DMS53 treated with DMSO at 0.1 percent for 48 hours (cell line): Measurements from ENCODE around the gene NUP107.
A peak's percentile ranks its signal among the peaks of the same experiment; 100 is the strongest.
"Not testable (repeated sequence)": the region's sequence is repeated elsewhere in the genome, so short reads cannot be mapped to it uniquely, and the experiment has no call there.

Source experiments
- DNase-seq: peaks from one replicate; lab custom pipeline; 2025; ENCODE audit not compliant: unreplicated experiment; lab: John Stamatoyannopoulos, UW

Gene NUP107

GRCh38 chr12:68686595-68687521 is at the start of gene NUP107:
NUP107 (plus strand) TSS chr12:68686978; CDS start chr12:68687066, 88 bp downstream.
- DNase-seq = peak; percentile 99

- DNase-seq = not testable (repeated sequence)
These were observed 49.3 kb upstream of the NUP107 start for GRCh38 chr12:68637439-68637838.

DNA sequence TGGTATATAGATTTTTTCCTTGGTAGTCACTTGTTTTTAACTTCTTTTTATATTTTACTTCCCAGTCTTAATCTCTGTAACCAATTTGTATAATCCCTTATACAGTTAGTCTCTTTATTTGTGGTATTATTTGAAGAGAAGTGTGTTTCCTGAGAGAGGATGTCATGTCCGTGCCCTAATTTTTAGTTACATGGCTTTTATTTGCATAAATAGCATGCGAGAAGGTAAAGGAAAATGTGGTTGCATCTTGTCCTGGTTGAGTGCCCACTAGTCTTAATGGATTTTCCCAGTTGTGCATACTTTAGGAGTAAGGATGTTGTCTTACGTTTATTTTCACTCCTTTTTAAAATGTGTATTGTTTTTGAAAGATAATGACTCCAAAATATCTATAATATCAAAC is 48.6 kb upstream of the NUP107 start:
- DNase-seq = no peak

- DNase-seq = no peak
These were observed 47.9 kb upstream of the NUP107 start for GRCh38 chr12:68638721-68639395.

DNA sequence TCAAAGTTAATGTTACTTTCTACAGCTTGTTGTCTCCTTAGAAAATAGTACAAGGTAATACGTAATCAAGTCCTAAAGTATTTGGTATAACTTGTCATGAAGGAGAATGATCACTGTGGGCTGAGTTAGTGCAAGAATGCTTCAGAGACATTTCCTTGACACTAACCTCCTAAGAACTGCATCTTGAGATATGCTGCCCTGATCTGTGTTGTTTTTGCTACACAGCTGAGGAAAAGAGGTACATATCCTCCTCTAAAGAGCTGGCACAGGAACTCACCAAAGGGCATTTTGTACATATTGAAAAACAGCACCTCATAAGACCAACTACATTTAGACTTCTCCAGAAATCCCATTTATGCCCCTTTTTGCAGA is 47.4 kb upstream of the NUP107 start:
- DNase-seq = no peak

DNA sequence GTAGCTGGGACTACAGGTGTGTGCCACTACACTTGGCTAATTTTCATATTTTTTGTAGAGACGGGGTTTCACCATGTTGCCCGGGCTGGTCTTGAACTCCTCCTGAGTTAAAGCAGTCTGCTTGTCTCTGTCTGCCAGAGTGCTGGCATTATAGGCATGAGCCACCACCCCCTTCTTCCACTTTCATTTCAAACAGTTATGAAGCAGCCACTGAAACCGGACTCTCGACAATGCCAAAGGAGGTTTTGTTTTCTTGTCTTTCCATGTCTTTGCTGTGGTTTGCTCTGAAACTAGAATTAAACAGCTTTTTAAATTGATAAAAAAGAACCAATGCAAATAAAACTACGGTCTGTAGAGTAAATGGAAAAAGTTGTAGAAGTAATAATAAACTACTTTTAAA is 45.6 kb upstream of the NUP107 start:
- DNase-seq = no peak

- no peak for DNase-seq
These were observed 40.3 kb upstream of the NUP107 start for GRCh38 chr12:68646484-68646883.

- DNase-seq = no peak
These were observed 39.3 kb upstream of the NUP107 start for GRCh38 chr12:68647507-68647906.

DNA sequence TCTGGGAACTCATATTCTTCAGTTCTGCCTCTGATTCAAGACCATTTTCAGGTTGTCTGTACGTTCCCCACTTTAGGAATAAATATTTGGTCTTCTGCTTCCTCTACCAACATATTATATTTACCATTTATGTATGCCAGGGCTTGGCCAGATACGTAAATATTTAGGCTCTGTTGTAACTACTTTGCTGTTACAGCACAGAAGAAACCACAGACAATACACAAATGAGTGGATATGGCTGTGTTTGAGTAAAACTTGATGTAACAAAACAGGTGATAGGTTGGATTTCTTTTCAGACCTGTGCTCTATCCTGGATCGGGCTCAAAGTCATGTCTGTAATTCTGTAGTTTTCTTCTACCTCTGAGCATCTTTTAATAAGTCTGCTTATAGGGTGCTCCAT is 38.6 kb upstream of the NUP107 start:
- DNase-seq = no peak

DNA sequence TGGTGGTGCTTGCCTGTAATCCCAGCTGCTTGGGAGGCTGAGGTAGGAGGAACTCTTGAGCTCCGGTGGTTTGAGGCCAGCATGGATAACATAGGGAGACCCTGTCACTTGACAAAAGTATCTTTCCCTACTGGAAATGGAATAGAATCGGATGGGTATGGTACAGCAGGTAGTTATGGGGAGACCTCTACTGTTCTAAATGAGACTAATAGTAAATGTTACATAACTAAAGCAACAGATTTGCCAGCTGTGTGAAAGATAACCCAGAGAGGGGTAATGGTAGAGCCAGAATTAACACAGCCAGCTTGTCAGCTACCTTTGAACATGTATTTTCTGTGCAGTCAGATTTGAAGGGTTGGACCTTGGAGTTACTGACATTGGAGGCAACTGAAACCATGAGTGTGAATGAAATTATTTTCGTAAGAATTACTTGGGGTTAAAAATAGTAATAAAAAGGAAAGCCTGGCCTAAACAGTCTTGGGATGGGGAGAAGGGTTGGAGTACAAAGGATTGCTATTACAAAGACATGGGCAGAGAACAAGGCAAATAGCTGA is 21.7 kb upstream of the NUP107 start:
- DNase-seq = no peak

GRCh38 chr12:68667291-68667690 is 19.5 kb upstream of the NUP107 start:
- DNase-seq = no peak

GRCh38 chr12:68667896-68668295 is 18.9 kb upstream of the NUP107 start:
- no peak for DNase-seq

- DNase-seq = no peak
These were observed 15.6 kb upstream of the NUP107 start for GRCh38 chr12:68671179-68671578.

DNA sequence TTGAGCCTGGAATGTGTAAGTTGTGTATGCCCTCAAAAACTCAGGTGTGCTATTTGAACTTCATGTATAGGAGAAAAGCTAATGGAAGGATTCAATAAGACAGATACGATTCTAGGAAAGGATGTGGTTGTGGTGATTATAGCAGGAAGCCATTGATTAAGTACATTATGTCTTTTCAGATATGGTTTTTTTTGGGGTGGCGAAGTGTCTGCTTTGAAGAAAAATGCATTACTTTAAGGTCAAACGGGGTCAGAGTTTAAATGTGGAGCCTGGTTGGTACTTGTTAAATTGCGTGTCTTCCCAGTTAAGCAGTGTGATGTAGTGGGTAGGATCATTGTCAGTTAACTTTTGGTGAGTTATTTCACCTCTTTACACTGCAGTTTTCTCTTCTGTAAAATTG is 13.0 kb upstream of the NUP107 start:
- DNase-seq = no peak

DNA sequence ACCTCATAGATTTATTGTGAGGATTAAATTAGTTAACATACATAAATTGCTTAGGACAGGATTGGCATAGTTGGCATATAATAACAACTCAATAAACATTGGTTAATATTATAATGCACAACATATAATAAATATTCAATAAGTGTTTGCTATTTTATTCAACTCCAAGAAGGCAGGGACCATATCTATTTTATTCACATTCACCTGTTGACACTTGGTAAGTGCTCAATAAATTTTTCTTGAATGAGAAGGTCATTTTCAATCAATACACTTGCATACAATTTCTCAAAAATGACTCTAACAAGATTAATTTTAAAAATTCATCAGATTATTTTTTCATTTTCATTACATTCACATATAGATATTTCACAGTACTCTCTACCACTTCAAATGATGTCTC is 12.4 kb upstream of the NUP107 start:
- DNase-seq = no peak

DNA sequence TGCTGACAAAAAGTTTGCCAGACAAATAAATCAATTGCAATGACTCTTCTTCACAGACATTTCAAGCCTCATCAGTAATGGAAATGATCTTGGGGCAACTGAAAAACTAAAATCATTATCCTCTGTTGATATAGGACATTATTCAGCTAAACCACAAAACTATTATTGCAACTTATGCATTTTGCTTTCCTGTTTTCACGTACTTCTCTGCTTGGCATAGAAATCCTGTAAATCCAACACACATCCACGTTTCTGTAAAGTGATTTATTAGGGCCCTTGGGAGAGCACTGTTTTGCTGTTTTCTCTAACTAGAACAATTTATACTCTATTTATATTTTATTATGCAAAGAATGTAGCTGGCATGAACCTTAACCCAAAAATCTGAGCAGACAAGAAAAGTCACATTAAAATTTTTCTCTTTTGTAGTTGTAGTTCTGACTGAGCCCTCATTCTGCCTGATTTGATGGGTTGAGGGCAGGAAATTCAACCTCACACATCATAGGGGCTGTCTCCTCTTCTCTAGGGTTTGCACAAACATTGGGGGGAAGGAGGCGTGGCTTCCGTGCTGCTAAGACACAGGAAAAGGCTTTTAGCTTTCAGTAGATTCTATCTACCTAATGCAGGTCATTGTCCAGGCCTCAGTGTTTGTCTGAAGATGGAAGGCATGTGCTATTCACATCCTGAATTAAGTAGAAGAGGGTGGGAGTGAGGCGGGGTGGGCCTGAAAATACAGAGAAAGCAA is 11.5 kb upstream of the NUP107 start:
- no peak for DNase-seq

- not testable (repeated sequence) for DNase-seq
These were observed 9.9 kb upstream of the NUP107 start for GRCh38 chr12:68676854-68677253.

- DNase-seq = no peak
These were observed 550 bp upstream of the NUP107 start for GRCh38 chr12:68686262-68686594.

DNA sequence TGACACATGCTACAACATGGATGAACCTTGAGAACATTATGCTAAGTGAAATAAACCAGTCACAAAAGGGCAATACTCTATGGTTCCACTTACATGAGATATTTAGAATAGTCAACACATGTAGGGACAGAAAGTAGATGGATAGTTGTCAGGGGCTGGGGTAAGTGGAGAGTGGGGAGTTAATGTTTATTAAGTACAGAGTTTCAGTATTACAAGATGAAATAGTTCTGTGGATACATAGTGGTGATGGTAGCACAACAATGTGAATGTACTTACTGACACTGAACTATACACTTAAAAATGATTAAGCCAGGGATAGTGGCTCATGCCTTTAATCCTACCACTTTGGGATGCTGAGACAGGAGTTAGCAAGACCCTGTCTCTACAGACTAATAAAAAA is 8.7 kb downstream of the NUP107 start:
- no peak for DNase-seq

DNA sequence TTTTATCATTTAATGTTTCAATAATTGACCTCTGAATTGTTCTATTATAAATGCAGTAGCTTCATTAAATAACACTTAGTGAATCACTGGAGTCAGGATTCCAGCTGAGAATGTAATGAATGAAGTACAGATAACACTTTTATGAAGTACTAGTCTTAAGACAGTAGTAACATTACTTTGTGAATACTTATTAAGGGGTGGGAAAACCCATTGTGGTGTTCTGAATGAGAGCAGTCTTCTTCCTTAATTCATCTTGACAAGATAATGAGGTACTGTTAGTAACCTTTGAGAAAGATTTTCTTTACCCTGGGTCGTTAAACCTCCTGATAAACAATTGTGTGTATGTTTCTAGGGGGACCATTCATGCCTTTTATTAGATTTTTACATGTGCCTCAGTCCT is 12.7 kb downstream of the NUP107 start:
- DNase-seq = no peak

DNA sequence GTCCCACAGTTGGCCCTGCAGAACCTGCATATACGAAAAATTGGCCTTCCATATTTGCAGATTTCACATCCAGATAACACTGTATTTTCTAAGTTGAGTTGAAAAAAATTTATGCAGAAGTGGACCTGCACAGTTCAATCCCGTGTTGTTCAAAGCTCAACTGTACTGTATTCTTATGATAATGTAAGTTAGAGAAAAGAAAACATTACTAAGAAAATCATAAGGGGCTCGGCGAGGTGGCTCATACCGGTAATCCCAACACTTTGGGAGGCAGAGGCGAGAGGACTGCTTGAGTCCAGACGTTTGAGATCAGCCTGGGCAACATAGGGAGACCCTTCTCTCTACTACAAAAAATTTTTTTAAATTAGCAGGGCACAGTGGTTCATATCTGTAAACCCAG is 41.0 kb downstream of the NUP107 start:
- DNase-seq = no peak

DNA sequence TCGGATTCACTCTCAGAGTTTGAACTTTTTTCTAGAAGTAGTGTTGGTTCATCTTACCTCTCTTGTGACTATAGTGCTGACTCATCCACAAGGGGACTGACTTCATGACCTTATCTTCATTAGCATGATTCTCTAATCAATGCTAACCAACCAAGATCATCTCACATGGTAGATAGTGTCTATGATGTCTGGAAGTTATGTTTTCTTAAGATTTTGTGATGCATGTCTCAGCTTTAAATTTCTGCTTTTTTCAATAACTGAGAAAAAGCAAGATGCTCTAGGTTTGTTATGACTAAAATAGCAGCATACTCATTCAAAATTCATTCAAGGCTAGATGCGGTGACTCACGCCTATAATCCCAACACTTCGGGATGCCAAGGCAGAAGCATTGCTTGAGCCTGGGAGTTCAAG is 46.9 kb downstream of the NUP107 start:
- no peak for DNase-seq
